Fibroblast of pulmonary artery (primary cell): ENCODE data around the gene GLT8D2.

Experiments used
- DNase-seq: peaks from one replicate; pipeline ENCODE4 v3.0.0-alpha.2; 2010; ENCODE audit warnings: low read depth
- H3K4me3 ChIP-seq: replicated peaks from 2 replicates; pipeline ENCODE4 v1.5.1; 2011; ENCODE audit warnings: low read depth, mild to moderate bottlenecking, control low read depth, low read length, moderate library complexity
- CTCF ChIP-seq: IDR thresholded peaks from 2 replicates; pipeline ENCODE4 v1.5.1; 2011; ENCODE audit warnings: mild to moderate bottlenecking, control low read depth, low read length, inconsistent platforms; ENCODE audit errors: missing control alignments

Gene GLT8D2

GRCh38 chr12:104049903-104050356, at the start of gene GLT8D2:
Gene GLT8D2 (minus strand): TSS chr12:104050187. CDS start chr12:104019648, 30,539 bp downstream.
- peak within 1 kb of the TSS; percentile 67 for H3K4me3 ChIP-seq
- DNase-seq = peak; percentile 73
- no peak for TF ChIP-seq CTCF

GRCh38 chr12:104097954-104098353, 48.0 kb upstream of the GLT8D2 start:
- H3K4me3 ChIP-seq = no peak overlapping the region
- no peak for TF ChIP-seq CTCF
- DNase-seq = no peak

GRCh38 chr12:104095289-104095688, 45.3 kb upstream of the GLT8D2 start:
- no peak for TF ChIP-seq CTCF
- DNase-seq = no peak
- H3K4me3 ChIP-seq = no peak overlapping the region

GRCh38 chr12:104094284-104094683, 44.3 kb upstream of the GLT8D2 start:
- no peak for TF ChIP-seq CTCF
- no peak overlapping the region for H3K4me3 ChIP-seq
- DNase-seq = no peak

- no peak for TF ChIP-seq CTCF
Measured at GRCh38 chr12:104091136-104091535, 41.1 kb upstream of the GLT8D2 start.

GRCh38 chr12:104090685-104091084, 40.7 kb upstream of the GLT8D2 start:
- no peak overlapping the region for H3K4me3 ChIP-seq
- TF ChIP-seq CTCF = no peak
- DNase-seq = no peak

More at GRCh38 chr12:104091136-104091535, 41.1 kb upstream of the GLT8D2 start:
- no peak for DNase-seq
- no peak overlapping the region for H3K4me3 ChIP-seq

- H3K4me3 ChIP-seq = no peak overlapping the region
- DNase-seq = no peak
- no peak for TF ChIP-seq CTCF
Measured at GRCh38 chr12:104083769-104084475, 33.9 kb upstream of the GLT8D2 start.
